Stimulated activated CD4-positive, alpha-beta T cell treated with anti-CD3 and anti-CD28 coated beads, Interleukin-2, amount 100 ng/mL, for 24 hours (primary cell): Measurements from ENCODE around the gene GOLPH3.
"Not testable (repeated sequence)": the region's sequence is repeated elsewhere in the genome, so short reads cannot be mapped to it uniquely, and the experiment has no call there.

Source experiments
- DNase-seq, 2 donors: peaks; one replicate each; pipeline ENCODE4 v3.0.0-alpha.2; 2020

GOLPH3 gene

GRCh38 chr5:32132757-32133156 lies 41.4 kb downstream of the GOLPH3 start:
- DNase-seq: no peak

DNA sequence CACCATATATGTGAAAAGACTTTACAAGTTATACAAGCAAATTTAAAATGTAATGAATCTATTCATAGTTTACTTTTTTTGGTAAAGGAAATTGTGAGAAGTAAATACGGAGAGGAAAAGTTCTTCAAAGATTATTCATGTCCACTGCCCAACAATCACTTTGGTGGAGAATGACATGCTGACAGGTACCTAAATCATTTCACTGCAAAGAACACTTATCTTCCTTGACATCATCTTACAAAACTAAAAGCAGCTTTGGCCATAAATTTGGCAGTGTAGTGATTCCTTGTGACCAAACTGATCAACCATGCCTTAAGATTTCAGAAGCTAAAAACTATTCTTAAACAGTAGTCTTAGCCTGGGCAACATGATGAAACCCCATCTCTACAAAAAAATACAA lies 42.5 kb downstream of the GOLPH3 start:
- no peak for DNase-seq

DNA sequence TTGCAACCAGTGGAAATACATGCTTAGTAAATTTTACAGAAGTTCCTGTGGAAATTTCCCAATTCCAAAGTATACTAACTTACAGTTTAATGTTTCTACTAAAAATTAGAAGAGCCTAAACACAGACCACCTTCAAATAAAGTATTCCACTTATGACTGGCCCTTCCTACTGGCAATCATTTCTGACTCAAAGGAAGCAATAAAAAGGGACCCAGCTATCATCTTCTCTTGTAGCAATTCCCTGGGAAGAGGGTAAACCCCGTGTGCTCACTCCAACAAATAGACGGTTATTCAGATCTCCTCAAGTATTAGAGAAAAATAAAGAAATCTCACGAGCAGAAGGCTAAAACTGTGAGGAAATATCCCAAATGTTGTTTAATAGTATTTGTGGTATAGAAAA lies 43.3 kb downstream of the GOLPH3 start:
- no peak for DNase-seq

DNA sequence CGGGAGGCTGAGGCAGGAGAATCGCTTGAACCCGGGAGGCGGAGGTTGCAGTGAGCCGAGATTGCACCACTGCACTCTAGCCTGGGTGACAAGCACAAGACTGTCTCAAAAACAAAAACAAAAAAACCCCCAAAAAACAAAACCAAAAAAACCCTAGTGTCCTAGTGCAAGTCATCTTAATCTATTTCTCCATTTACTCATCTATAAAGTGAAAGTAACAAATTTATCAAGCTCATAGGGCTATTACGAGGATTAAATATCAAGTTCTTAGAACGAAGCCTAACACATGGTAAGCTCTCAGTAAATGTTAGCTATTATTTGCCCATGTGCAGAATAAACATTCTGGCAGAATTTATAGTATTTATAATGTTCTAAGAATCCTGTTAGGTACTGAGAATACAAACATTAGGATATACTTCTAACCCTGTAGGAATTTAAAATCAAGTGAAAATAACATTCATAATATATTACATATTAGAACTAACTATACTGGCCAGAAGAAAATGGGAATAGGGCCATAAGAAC lies 45.0 kb downstream of the GOLPH3 start:
- no peak for DNase-seq

- no peak for DNase-seq
These were observed 46.4 kb downstream of the GOLPH3 start for GRCh38 chr5:32127711-32128110.

- DNase-seq: no peak
These were observed 47.4 kb downstream of the GOLPH3 start for GRCh38 chr5:32126691-32127090.

DNA sequence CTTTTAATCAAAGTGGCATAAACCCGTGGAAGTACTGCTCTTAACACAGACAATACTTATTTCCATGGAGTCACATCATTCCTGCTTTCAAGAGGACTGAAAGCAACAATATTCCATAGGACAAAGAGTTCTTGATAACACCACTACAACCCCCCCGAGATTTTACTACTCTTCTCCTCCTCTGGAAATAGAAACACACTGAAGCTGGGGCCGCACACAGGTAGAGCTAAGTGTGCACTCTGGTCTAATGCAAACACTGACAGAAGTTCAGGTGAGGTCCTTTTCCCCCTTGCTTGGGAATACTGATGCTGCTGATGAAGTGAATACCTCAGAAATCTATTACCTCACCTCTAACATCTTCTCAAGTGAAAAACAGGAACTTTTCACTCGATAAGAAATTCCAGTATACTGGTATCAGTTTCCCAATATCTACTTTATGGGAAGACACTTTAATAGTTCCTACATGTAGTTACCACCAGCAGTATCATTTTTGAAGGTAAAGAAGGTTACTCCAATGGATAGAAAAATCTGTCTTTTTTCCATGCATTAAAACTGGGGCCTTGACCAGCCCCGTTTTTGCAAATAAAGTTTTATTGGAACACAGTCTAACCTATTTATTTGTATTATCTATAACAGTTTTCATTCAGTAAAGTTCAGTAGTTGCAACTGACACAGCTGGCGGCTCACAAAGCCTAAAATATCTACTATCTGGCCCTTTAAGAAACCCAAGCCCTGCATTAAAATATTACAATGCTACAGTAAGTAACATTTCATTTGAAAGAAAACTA lies 50.0 kb downstream of the GOLPH3 start:
- no peak for DNase-seq

DNA sequence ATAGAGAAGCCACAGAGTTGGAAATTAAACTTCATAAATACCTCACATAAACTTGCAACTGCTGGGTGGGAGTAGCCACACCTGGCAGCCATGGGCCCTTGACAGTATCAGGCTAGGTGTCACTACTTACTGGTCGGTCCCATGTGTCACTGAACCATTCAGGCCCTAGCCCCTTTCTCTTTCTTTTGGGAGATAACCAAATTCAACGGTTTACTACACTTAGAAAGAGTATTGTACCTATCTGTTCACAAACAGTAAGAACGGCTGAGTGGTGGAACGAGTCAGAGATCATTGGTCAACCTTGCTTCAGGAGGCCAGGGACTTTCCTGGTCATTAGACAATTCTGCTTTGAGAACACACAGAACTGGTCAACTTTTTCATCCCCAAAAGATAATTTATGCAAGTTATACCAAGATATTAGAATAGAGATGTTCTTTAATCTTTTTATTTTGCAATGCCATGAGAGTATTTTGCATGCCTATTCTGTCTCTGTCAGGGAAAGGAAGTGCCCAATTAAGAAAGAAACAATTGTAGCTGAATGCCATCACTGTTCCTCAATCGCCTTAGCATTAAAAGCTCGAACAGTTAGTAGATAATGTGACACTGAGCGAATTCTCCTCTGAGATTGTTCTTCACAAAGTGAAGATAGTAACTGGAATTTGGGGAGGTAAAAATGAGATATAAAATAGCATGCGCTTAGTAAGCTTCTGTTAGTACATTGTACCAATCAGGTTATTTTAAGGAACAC lies 50.9 kb downstream of the GOLPH3 start:
- no peak for DNase-seq

- not testable (repeated sequence) for DNase-seq
These were observed 55.2 kb downstream of the GOLPH3 start for GRCh38 chr5:32118922-32119321.

GRCh38 chr5:32116574-32117313 lies 57.4 kb downstream of the GOLPH3 start:
- DNase-seq: no peak

DNA sequence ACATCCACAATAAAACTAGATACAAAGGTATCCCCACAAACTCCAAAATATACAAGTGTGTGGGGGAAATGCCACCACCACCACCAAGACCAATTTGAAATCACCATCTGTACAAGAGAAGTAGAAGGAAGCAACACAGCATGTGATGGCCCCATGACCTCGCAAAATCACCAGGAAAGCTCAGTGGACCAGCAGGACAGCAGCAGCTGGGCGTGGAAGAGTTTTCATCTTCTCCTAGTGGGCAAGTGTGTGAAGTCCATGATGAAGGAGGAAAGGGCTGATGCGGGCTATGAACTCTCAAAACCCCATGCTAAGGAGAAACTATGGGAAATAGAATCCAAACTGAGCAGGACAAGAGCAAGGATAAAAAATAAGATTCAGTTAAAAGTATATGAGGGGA lies 58.1 kb downstream of the GOLPH3 start:
- DNase-seq: no peak

DNA sequence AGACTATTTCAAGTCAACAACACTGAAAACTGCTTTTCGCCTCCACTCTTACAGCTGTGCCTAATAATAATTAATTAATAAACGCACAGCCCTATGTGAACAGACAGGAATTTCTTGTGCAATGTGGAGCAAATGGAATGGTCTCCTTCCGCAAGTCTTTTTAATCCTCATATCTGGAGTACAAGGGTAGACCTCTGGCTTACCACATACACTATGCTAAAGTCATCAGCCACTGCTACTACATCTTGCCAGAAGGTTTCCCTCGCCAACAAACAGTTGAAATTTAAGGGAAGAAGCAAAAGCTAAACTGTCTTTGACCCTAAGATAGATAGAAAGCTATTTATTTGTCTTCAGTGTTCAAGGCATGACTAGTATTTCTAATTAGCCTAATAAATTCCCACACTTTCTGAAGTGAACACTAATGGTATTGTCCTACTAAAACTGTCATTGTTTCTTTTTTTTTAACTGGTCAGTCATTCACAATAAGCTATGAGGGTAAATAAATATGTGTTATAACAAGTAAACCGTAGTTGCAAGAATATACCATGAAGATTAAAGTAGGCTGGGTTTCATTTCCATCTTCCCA lies 63.9 kb downstream of the GOLPH3 start:
- DNase-seq: no peak

DNA sequence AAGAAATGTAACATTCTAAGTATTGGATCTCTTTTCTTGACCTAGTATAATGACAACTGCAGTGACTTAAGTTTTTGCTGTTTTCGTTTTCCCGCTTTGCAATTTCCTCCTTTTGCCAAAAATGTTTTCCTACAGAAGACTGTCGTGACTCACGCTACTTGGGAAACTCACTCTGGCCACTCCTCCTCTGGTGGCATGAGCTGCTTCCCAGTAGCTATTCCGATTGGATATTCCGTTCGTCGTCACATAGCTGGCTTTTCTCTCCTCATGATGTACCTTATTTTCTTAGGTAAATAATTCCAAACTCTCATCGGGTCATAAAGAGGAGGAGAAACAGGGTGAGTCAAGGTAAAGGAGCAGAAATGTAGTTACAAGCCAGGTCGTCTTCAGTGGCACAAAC lies 64.9 kb downstream of the GOLPH3 start:
- DNase-seq: no peak

GRCh38 chr5:32108167-32108566 lies 66.0 kb downstream of the GOLPH3 start:
- DNase-seq: no peak

GRCh38 chr5:32107291-32107690 lies 66.8 kb downstream of the GOLPH3 start:
- DNase-seq: no peak

GRCh38 chr5:32103521-32103920 lies 70.6 kb downstream of the GOLPH3 start:
- no peak for DNase-seq

GRCh38 chr5:32102254-32102986 lies 71.7 kb downstream of the GOLPH3 start:
- no peak for DNase-seq

DNA sequence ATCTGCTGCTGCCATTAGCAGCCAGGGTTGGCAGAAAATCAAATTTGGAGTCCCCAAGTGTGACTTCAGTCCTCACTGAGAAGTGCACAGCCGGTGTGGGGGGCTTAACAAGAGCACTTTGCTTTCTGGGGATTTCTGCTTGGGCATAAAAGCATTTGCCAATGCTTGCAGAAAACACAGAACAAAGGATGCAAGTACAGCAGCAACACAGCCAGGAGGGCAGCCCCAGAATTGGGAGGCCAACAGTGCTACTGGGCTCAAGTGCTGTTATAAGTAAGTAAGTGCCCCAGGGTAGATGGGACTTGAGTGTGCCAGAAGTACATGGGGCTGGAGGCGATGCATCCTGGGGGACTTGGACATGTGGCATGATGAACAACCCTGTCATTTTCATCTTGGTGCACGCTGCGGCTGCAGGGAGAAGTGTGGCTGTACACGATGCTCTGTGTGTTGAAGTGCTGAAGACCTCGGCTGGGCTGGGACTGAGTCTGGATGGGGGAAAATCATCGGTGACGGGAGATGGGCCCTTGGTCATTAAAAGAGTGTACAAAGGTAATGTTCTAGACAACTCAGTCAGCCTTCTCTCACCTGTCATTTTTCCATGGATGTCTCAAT lies 73.3 kb downstream of the GOLPH3 start:
- no peak for DNase-seq

DNA sequence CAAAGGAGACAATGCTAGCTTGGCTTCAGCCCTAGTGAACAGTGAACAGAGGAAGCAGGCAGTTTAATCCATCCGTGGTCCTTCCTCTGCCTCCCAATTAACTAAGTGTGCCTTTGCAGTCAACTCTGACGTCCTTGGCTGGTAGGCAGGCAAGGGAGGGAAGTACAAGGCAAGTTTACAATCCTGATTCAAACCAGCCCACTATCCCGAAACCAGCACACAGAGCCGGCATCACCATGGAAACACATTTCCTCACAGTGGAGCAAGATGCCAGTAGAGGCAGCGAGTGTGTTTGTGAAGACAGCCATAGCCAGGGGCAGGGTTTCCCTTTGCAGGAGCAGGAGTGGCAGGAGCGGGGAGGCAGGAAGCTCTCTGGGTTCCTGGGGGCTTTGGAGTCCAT lies 73.9 kb downstream of the GOLPH3 start:
- DNase-seq: no peak

DNA sequence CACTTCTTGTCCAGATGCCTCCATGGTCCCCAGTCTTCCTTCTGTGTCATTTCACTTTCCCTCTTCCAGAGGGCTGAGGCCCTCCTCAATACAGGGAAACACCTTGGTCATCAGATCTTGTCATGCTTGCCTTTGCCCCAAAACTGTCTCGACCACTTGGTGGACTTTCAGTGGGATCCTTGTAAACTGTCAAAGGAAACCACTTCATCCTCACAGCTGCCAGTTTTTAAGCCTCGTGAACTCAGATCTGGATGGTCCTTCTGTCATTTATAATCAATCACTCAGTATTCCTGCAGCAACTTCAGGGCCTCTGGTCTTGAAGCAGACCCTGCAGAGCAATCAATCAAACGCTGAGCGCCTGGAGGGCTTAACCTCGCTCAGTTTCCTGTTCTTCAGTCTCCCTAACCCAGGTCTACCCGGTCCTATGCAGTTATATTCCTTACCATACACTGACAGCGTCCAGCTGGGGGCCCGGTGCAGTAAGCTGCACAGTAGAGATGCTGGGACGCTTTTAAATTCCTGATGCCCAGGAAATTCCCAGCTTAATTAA lies 74.6 kb downstream of the GOLPH3 start:
- no peak for DNase-seq

DNA sequence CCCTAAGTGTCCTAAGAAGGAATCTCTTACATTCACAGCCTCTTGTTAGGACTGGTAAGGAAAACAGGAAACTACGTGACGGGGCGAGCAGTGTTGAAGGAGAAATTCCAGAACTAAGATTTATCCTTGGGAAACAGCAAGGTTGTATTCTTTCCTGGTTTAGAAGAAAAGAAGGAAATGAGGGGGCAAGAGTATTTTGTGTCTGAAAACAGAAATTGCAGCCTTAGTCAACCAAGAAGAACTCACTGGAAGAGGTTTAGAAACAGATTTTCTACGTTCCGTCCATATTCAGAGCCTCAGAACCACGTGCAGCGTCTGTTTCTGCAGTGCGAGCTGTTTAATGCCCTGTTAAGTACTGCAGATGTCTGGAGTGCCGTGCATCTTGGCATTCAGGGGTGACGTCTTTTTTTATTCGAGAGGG lies 75.2 kb downstream of the GOLPH3 start:
- DNase-seq: no peak

DNA sequence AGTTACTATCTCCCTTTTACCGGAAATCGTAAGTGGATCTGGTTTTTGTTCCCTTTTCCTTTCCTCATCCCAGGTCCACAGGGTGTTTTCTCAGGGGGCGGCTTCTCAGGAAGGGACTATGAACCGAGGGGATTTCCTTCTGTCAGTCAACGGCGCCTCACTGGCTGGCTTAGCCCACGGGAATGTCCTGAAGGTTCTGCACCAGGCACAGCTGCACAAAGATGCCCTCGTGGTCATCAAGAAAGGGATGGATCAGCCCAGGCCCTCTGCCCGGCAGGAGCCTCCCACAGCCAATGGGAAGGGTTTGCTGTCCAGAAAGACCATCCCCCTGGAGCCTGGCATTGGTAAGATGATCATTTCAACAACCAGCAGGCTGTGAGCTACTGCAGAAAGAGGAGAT lies 75.8 kb downstream of the GOLPH3 start:
- DNase-seq: no peak
